22Rv1 (cell line): ENCODE measurements around the gene ATXN7L1.

Experiments used
- CTCF ChIP-seq: fragments of 450-650 bp; IDR thresholded peaks from 2 replicates; pipeline ENCODE4 v1.5.1; 2017; ENCODE audit warnings: mild to moderate bottlenecking
- ZFX ChIP-seq: fragments of 450-650 bp; IDR thresholded peaks from 2 replicates; pipeline ENCODE4 v1.6.1; 2017; ENCODE audit warnings: antibody characterized with exemption, borderline replicate concordance

- TF ChIP-seq ZFX (no peak), CTCF (no peak)
Measured at GRCh38 chr7:105838627-105839231, 37.7 kb downstream of the ATXN7L1 start.
